Hepatocyte (in vitro differentiated cells): ENCODE results near the gene CDH4.

Experiments used
- EZH2 ChIP-seq: fragments of 200-600 bp; sonication (generic); IDR thresholded peaks from 2 replicates; pipeline ENCODE4 v1.6.1; 2016; ENCODE audit warnings: antibody characterized with exemption, mild to moderate bottlenecking, borderline replicate concordance
- TF ChIP-seq, protein P1 (sequence below): fragments of 200-600 bp; sonication (generic); IDR thresholded peaks from 2 replicates; pipeline ENCODE4 v1.5.1; 2016; ENCODE audit warnings: antibody characterized with exemption, mild to moderate bottlenecking; ENCODE audit not compliant: poor library complexity

DNA sequence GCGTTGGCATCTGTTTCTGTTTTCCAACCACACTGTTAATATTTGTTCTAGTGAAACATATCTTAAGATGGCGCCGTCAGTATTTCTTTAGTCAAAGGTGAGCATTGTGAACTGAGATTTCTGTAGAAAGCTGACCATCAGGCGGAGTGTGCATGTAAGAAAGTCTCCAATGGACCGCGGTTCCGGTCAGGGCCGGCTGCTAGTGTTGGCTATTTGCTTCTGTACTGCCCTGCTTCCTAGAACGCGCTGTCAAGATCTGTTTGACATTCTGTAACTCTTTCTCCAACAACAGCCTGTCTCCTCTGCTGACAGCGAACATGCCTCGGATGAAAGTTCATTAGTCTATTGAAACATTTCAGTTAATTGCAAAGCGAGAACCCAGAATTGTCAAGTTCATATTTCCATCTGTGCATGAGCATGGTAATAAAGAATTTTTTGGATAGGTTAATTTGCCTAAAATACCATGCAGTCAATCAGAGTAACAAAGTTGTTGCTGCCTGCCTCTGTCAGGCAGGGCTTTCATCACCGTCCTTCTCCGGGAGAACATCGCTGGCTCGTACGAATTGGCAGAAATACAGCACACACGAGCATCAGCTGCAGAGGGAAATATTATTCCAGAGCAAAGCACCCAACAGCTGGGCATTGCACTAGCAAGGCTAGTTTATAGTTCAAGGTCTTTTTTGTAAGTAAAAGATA lies 369.1 kb downstream of the CDH4 start:
- TF ChIP-seq, protein P1, sequence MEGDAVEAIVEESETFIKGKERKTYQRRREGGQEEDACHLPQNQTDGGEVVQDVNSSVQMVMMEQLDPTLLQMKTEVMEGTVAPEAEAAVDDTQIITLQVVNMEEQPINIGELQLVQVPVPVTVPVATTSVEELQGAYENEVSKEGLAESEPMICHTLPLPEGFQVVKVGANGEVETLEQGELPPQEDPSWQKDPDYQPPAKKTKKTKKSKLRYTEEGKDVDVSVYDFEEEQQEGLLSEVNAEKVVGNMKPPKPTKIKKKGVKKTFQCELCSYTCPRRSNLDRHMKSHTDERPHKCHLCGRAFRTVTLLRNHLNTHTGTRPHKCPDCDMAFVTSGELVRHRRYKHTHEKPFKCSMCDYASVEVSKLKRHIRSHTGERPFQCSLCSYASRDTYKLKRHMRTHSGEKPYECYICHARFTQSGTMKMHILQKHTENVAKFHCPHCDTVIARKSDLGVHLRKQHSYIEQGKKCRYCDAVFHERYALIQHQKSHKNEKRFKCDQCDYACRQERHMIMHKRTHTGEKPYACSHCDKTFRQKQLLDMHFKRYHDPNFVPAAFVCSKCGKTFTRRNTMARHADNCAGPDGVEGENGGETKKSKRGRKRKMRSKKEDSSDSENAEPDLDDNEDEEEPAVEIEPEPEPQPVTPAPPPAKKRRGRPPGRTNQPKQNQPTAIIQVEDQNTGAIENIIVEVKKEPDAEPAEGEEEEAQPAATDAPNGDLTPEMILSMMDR: no peak
- no peak for TF ChIP-seq EZH2
